Kidney epithelial cell (primary cell): ENCODE measurements around the gene GOLGA3. TPM values are rescaled to one million over a fixed set of nuclear protein-coding genes. Genes with fewer than 3 reads are reported as not detected.
"Not testable (repeated sequence)": the region's sequence is repeated elsewhere in the genome, so short reads cannot be mapped to it uniquely, and the experiment has no call there.

ENCODE experiments used
- DNase-seq: peaks from one replicate; pipeline ENCODE4 v3.0.0-alpha.2; 2010; ENCODE audit warnings: low read depth
- H3K27me3 ChIP-seq: 2 replicates; pipeline ENCODE4 v1.6.0; 2011; ENCODE audit warnings: low read length; ENCODE audit not compliant: control insufficient read depth, insufficient read depth
- H3K36me3 ChIP-seq: 2 replicates; pipeline ENCODE4 v1.5.1; 2011; ENCODE audit warnings: low read length; ENCODE audit not compliant: control insufficient read depth, insufficient read depth
- H3K4me3 ChIP-seq: 2 replicates; pipeline ENCODE4 v1.5.1; 2011; ENCODE audit warnings: low read depth, mild to moderate bottlenecking, control low read depth, low read length
- CTCF ChIP-seq: IDR thresholded peaks from 2 replicates; pipeline ENCODE4 v1.5.1; 2011; ENCODE audit warnings: mild to moderate bottlenecking, moderate library complexity, low read length, control low read depth, inconsistent platforms; ENCODE audit not compliant: insufficient read depth, poor library complexity, severe bottlenecking
- total RNA-seq: library from RNA; depleted of rRNA; stranded (reverse); fragments of >200 nt; gene quantifications from 2 replicates; pipeline ENCODE4 v1.2.3, GENCODE V29; 2015

GOLGA3 gene
- total RNA-seq, 1 donor from 2014 or later: 79.1 TPM

- Histone ChIP-seq H3K4me3 (no peak overlapping the region), H3K27me3 (no peaks in the 10 kb centered on the region), H3K36me3 (peaks cover 4% of the 10 kb centered on the region)
- no peak for DNase-seq
- no peak for TF ChIP-seq CTCF
Observed at GRCh38 chr12:132847363-132848356, 19.0 kb upstream of the GOLGA3 start.

DNA sequence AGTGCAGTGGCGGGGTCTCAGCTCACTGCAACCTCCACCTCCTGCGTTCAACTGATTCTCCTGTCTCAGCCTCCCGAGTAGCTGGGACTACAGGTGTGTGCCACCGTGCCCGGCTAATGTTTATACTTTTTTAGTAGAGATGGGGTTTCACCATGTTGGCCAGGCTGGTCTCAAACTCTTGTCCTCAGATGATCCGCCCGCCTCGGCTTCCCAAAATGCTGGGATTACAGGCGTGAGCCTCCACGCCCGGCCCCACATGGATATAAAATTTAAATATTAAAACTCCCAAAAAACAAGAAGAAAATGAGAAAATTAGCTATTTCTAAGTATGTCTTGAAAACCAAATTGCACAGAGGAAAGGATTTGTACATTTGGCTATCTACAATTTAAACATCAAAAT lies 16.0 kb upstream of the GOLGA3 start:
- not testable (repeated sequence) for DNase-seq, H3K27me3 ChIP-seq, H3K4me3 ChIP-seq, H3K36me3 ChIP-seq

- Histone ChIP-seq H3K27me3 (no peaks in the 10 kb centered on the region), H3K4me3 (no peak overlapping the region), H3K36me3 (peaks cover 4% of the 10 kb centered on the region)
- TF ChIP-seq CTCF: no peak
- no peak for DNase-seq
Observed at GRCh38 chr12:132842449-132843045, 13.9 kb upstream of the GOLGA3 start.

DNA sequence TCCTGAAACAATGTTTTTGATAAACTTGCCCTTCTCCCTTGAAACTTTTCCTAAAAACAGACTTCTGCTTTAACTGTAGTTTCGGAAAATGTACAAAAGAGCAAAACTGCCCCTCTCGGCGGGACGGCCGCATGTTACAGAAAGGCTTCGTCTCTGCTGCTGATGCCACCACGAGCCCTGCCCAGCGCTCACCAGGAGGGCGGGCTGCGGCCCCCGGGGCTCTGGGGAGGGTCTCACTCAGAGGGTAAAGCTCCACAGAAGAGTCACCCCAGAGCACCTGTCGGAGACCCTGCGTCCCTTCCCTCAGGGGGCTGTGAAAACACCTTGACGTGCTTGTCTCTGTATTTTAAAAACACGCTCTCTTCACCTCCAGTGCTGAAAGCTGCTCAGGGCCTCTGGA lies 12.5 kb upstream of the GOLGA3 start:
- DNase-seq: no peak
- Histone ChIP-seq H3K27me3 (no peaks in the 10 kb centered on the region), H3K4me3 (no peak overlapping the region), H3K36me3 (peaks cover 3% of the 10 kb centered on the region)
- TF ChIP-seq CTCF: no peak

GRCh38 chr12:132840536-132840935 lies 11.9 kb upstream of the GOLGA3 start:
- no peak for DNase-seq
- H3K27me3 ChIP-seq: no peaks in the 10 kb centered on the region
- H3K36me3 ChIP-seq: peaks cover 3% of the 10 kb centered on the region
- no peak overlapping the region for H3K4me3 ChIP-seq
- TF ChIP-seq CTCF: no peak

DNA sequence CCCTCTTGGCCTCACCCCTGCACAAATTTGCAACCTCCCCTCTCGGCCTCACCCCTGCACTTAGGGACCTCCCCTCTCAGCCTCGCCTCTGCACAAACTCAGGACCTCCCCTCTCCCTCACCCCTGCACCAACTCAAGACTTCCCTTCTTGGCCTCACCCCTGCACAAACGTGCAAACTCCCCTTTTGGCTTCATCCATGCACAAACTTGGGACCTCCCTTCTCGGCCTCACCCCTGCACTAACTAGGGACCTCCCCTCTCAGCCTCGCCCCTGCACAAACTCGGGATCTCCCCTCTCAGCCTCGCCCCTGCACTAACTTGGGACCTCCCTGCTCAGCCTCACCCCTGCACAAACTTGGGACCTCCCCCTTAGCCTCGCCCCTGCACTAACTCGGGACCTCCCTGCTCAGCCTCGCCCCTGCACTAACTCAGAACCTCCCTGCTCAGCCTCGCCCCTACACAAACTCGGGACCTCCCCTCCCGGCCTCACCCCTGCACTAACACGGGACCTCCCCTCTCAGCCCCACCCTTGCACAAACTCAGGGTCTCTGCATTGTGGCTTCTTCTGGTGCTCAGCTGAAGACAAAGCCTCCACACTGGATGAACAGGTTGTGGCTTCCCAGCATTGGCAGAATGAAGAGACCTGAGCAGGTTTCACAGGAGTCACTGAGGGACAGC lies 11.0 kb upstream of the GOLGA3 start:
- no peak for DNase-seq
- Histone ChIP-seq H3K36me3 (peaks cover 3% of the 10 kb centered on the region), H3K27me3 (no peaks in the 10 kb centered on the region), H3K4me3 (no peak overlapping the region)
- TF ChIP-seq CTCF: no peak
